Lower lobe of right lung (tissue), 2 donors: ENCODE data around the gene CYBRD1. TPM values are rescaled to one million over a fixed set of nuclear protein-coding genes. Genes with fewer than 3 reads are reported as not detected.

Experiments used
- ATAC-seq, 2 donors: fragments of 200-7000 bp; cut with Tn5 transposase; one replicate each; pipeline ENCODE4 v1.9.1; 2020 to 2022; ENCODE audit warnings: mild to moderate bottlenecking in 2 of 2, moderate library complexity in 2 of 2
- DNase-seq: peaks from one replicate; pipeline ENCODE4 v3.0.0-alpha.2; 2020
- H3K27ac ChIP-seq: fragments of 200-600 bp; one replicate; pipeline ENCODE4 v1.8.0; 2022
- H3K27me3 ChIP-seq: fragments of 200-600 bp; one replicate; pipeline ENCODE4 v1.8.0; 2022; ENCODE audit warnings: low read depth
- H3K36me3 ChIP-seq: fragments of 200-600 bp; one replicate; pipeline ENCODE4 v1.8.0; 2022; ENCODE audit warnings: mild to moderate bottlenecking
- H3K4me1 ChIP-seq: fragments of 200-600 bp; one replicate; pipeline ENCODE4 v1.8.0; 2022
- H3K4me3 ChIP-seq: fragments of 200-600 bp; one replicate; pipeline ENCODE4 v1.8.0; 2022; ENCODE audit warnings: mild to moderate bottlenecking
- H3K9me3 ChIP-seq: fragments of 200-600 bp; one replicate; pipeline ENCODE4 v1.8.0; 2022
- CTCF ChIP-seq: fragments of 200-600 bp; IDR thresholded peaks from one replicate; pipeline ENCODE4 v1.8.0; 2022; ENCODE audit warnings: antibody characterized with exemption, mild to moderate bottlenecking
- intact Hi-C: fragments of 100-400 bp; cut with DNase I; formaldehyde crosslinking; loops from one replicate; pipeline ENCODE4 v1.11.0; 2022
- total RNA-seq: library from RNA; stranded (reverse); fragmentation: NEBNext Ultra II Directional; extraction: Animal tissue kit (Norgen Biotek cat#: 25700); gene quantifications from one replicate; pipeline ENCODE4 v1.2.1, GENCODE V29; 2021
- donor health status: DM: no; HTN: yes; CAD: no; lungs with severe emphysema.

CYBRD1 gene
- total RNA-seq, 1 donor from 2014 or later = 262 TPM

GRCh38 chr2:171482308-171482707 is 40.0 kb upstream of the CYBRD1 start:
- no peak for DNase-seq
- TF ChIP-seq CTCF = no peak
- Histone ChIP-seq H3K4me1 (no peaks in the 10 kb centered on the region), H3K9me3 (no peaks in the 10 kb centered on the region), H3K27me3 (no peaks in the 10 kb centered on the region), H3K4me3 (no peak overlapping the region), H3K36me3 (peaks cover 23% of the 10 kb centered on the region), H3K27ac (no peak overlapping the region)
- no peak for ATAC-seq
- intact Hi-C loops = no loop called here

- no peaks in the 10 kb centered on the region for H3K9me3 ChIP-seq
- H3K4me3 ChIP-seq = no peak overlapping the region
- no peak for TF ChIP-seq CTCF
- no peaks in the 10 kb centered on the region for H3K27me3 ChIP-seq
- H3K27ac ChIP-seq = no peak overlapping the region
- DNase-seq = no peak
- H3K4me1 ChIP-seq = no peaks in the 10 kb centered on the region
- peaks cover 17% of the 10 kb centered on the region for H3K36me3 ChIP-seq
- ATAC-seq = no peak
- intact Hi-C loops = no loop called here
Observed at GRCh38 chr2:171482877-171483276, 39.4 kb upstream of the CYBRD1 start.

- H3K27me3 ChIP-seq = no peaks in the 10 kb centered on the region
- ATAC-seq = no peak
- no peak overlapping the region for H3K4me3 ChIP-seq
- H3K27ac ChIP-seq = no peak overlapping the region
- intact Hi-C loops = no loop called here
- H3K9me3 ChIP-seq = no peaks in the 10 kb centered on the region
- DNase-seq = no peak
- TF ChIP-seq CTCF = no peak
- peaks cover 16% of the 10 kb centered on the region for H3K36me3 ChIP-seq
- no peaks in the 10 kb centered on the region for H3K4me1 ChIP-seq
Observed at GRCh38 chr2:171483793-171484192, 38.5 kb upstream of the CYBRD1 start.

- H3K4me3 ChIP-seq = no peak overlapping the region
- intact Hi-C loops = no loop called here
- no peak overlapping the region for H3K27ac ChIP-seq
- peaks cover 14% of the 10 kb centered on the region for H3K36me3 ChIP-seq
- TF ChIP-seq CTCF = no peak
- no peaks in the 10 kb centered on the region for H3K4me1 ChIP-seq
- no peaks in the 10 kb centered on the region for H3K9me3 ChIP-seq
- ATAC-seq (no peak), DNase-seq (no peak)
- no peaks in the 10 kb centered on the region for H3K27me3 ChIP-seq
Observed at GRCh38 chr2:171485116-171485515, 37.2 kb upstream of the CYBRD1 start.

GRCh38 chr2:171487201-171487600 is 35.1 kb upstream of the CYBRD1 start:
- H3K27me3 ChIP-seq = no peaks in the 10 kb centered on the region
- DNase-seq (no peak), ATAC-seq (no peak)
- TF ChIP-seq CTCF = no peak
- no peak overlapping the region for H3K4me3 ChIP-seq
- intact Hi-C loops = no loop called here
- H3K4me1 ChIP-seq = no peaks in the 10 kb centered on the region
- no peak overlapping the region for H3K27ac ChIP-seq
- no peaks in the 10 kb centered on the region for H3K9me3 ChIP-seq
- H3K36me3 ChIP-seq = no peaks in the 10 kb centered on the region

- H3K27me3 ChIP-seq = no peaks in the 10 kb centered on the region
- H3K36me3 ChIP-seq = no peaks in the 10 kb centered on the region
- no peaks in the 10 kb centered on the region for H3K4me1 ChIP-seq
- H3K9me3 ChIP-seq = no peaks in the 10 kb centered on the region
- H3K4me3 ChIP-seq = no peak overlapping the region
- intact Hi-C loops = no loop called here
- DNase-seq = no peak
- TF ChIP-seq CTCF = no peak
- ATAC-seq = no peak
- no peak overlapping the region for H3K27ac ChIP-seq
Observed at GRCh38 chr2:171487803-171488259, 34.4 kb upstream of the CYBRD1 start.
